HepG2 (cell line): ENCODE data around the gene ZNF341. TPM values are rescaled to one million over a fixed set of nuclear protein-coding genes. Genes with fewer than 3 reads are reported as not detected.

Experiments used
- ATAC-seq: fragments of 200-7000 bp; cut with Tn5 transposase; 3 replicates; pipeline ENCODE4 v1.9.1; 2020; ENCODE audit warnings: mild to moderate bottlenecking, moderate library complexity
- BruUV-seq: library from RNA; stranded (reverse); fragments of 400-500 nt; replicated peaks from 2 replicates; lab custom pipeline; 2021; lab: Mats Ljungman, UMichigan
- CTCF ChIA-PET: fragments of 300-600 bp; formaldehyde crosslinking; extraction: SDS; loops from one replicate; lab custom pipeline; 2021; ENCODE audit warnings: low total read pairs, inconsistent platforms, low intra/inter-chr PET ratio; lab: Yijun Ruan, JAX
- POLR2A ChIA-PET: fragments of 350-600 bp; sonication (Branson Sonifier 250); formaldehyde crosslinking; loops from one replicate; lab custom pipeline; 2020; ENCODE audit warnings: antibody characterized with exemption, inconsistent platforms; lab: Yijun Ruan, JAX
- DNase-seq: peaks from one replicate; pipeline ENCODE4 v3.0.0-alpha.2; 2015; ENCODE audit warnings: low spot score
- FAIRE-seq: peaks from 3 replicates; lab custom pipeline; 2011; peaks lifted over from hg19 to GRCh38; lab: Jason Lieb, UNC
- H2AFZ ChIP-seq: one replicate; pipeline ENCODE4 v1.6.1; 2011; ENCODE audit warnings: low read length, inconsistent platforms
- H3K27ac ChIP-seq: fragments of 300-600 bp; 3 replicates; pipeline ENCODE4 v1.8.0; 2011; ENCODE audit warnings: mixed run types, mild to moderate bottlenecking, mixed read lengths, low read length, inconsistent platforms; ENCODE audit not compliant: insufficient read depth; ENCODE audit errors: extremely low read length
- H3K27me3 ChIP-seq, 2 experiments: fragments of 200-600 bp in 1 of 2; 2 replicates in 1 of 2; 3 replicates in 1 of 2; pipeline versions ENCODE4 v1.6.0 to v1.8.0; 2011; ENCODE audit warnings: low read length in 2 of 2, mild to moderate bottlenecking in 2 of 2, moderate library complexity in 2 of 2, inconsistent platforms in 1 of 2; ENCODE audit not compliant: insufficient read depth in 2 of 2, control insufficient read depth in 1 of 2
- H3K36me3 ChIP-seq, 2 experiments: fragments of 200-600 bp in 1 of 2; replicated peaks in 1 of 2; 2 replicates in 1 of 2; 3 replicates in 1 of 2; pipeline versions ENCODE4 v1.5.1 to v1.8.0; 2011; ENCODE audit warnings: low read length in 2 of 2, inconsistent platforms in 1 of 2; ENCODE audit not compliant: insufficient read depth in 2 of 2, control insufficient read depth in 1 of 2
- H3K4me1 ChIP-seq: 2 replicates; pipeline ENCODE4 v1.5.1; 2012; ENCODE audit warnings: low read length, inconsistent platforms; ENCODE audit not compliant: insufficient read depth
- H3K4me2 ChIP-seq: 2 replicates; pipeline ENCODE4 v1.6.0; 2011; ENCODE audit warnings: low read depth, low read length, inconsistent platforms
- H3K4me3 ChIP-seq, 3 experiments: fragments of 200-600 bp in 1 of 3; sonication (generic), shearing (Covaris generic) in 1 of 3; replicated peaks in 1 of 3; 2 replicates each; pipeline ENCODE4 v1.5.1; 2011 to 2016; ENCODE audit warnings: low read length in 3 of 3, inconsistent platforms in 2 of 3, low read depth in 2 of 3, mild to moderate bottlenecking in 2 of 3, control low read depth in 1 of 3, mixed read lengths in 1 of 3; ENCODE audit not compliant: insufficient read depth in 1 of 3
- H3K79me2 ChIP-seq: one replicate; pipeline ENCODE4 v1.6.1; 2011; ENCODE audit warnings: low read length, inconsistent platforms; ENCODE audit not compliant: insufficient read depth
- H3K9ac ChIP-seq: 2 replicates; pipeline ENCODE4 v1.6.0; 2011; ENCODE audit warnings: mild to moderate bottlenecking, low read depth, low read length, inconsistent platforms; ENCODE audit not compliant: insufficient read depth
- H3K9me3 ChIP-seq: 2 replicates; pipeline ENCODE4 v1.5.1; 2012; ENCODE audit warnings: mild to moderate bottlenecking, low read length
- H4K20me1 ChIP-seq: 2 replicates; pipeline ENCODE4 v1.6.0; 2011; ENCODE audit warnings: inconsistent platforms, mild to moderate bottlenecking, low read length, moderate library complexity; ENCODE audit not compliant: insufficient read depth
- HNRNPH1 ChIP-seq: fragments of 200-400 bp; formaldehyde crosslinking; optimal IDR thresholded peaks from 2 replicates; pipeline ENCODE3; 2017; ENCODE audit warnings: mild to moderate bottlenecking, low read depth, low read length
- SYNCRIP ChIP-seq: fragments of 200-400 bp; formaldehyde crosslinking; IDR thresholded peaks from 2 replicates; pipeline ENCODE4 v1.6.1; 2018; ENCODE audit warnings: mild to moderate bottlenecking, low read depth, low read length; ENCODE audit not compliant: insufficient read depth
- ZFP36L2 ChIP-seq: sonication (generic); formaldehyde crosslinking; IDR thresholded peaks from 2 replicates; pipeline ENCODE4 v1.4.0; 2020; ENCODE audit warnings: missing genetic modification reagents
- ZKSCAN1 ChIP-seq: fragments of 150-350 bp; IDR thresholded peaks from 2 replicates; pipeline ENCODE4 v1.6.1; 2014; ENCODE audit warnings: low read length
- ZNF768 ChIP-seq: sonication (generic); formaldehyde crosslinking; IDR thresholded peaks from 2 replicates; pipeline ENCODE4 v1.4.0; 2020; ENCODE audit warnings: missing genetic modification reagents
- WGBS: methylation state at CpG from one replicate; pipeline ENCODE4 v1.1.6; 2017; ENCODE audit warnings: low lambda C conversion rate; 5-methylcytosine and 5-hydroxymethylcytosine counted together
- in situ Hi-C: cut with HindIII; loops from 2 replicates; pipeline ENCODE4 v1.10.0; 2017; ENCODE audit warnings: low pct_unique_long_range_greater_than_20kb; ENCODE audit not compliant: extremely low pct_ligation_motif_present
- intact Hi-C: fragments of 100-400 bp; cut with micrococcal nuclease; formaldehyde crosslinking; loops from one replicate; pipeline ENCODE4 v1.10.0; 2022; ENCODE audit not compliant: unreplicated experiment
- polyA plus RNA-seq, 8 experiments: library from polyadenylated mRNA; depleted of rRNA in 3 of 8; stranded (reverse) in 7 of 8; unstranded in 1 of 8; fragments of >200 nt; fragmentation: Illumina TruSeq in 4 of 8; extraction: Trizol in 4 of 8; gene quantifications; 2 replicates each; pipeline versions ENCODE4 v1.2.1 to v1.2.3, GENCODE V29; 2011 to 2016; ENCODE audit warnings: low read depth in 4 of 8, missing spikeins in 1 of 8, mixed read lengths in 1 of 8; ENCODE audit not compliant: insufficient read depth in 1 of 8
- total RNA-seq, 5 experiments: library from RNA; depleted of rRNA; stranded (reverse); fragments of >200 nt; fragmentation: Illumina TruSeq; extraction: Trizol; gene quantifications; 2 replicates each; pipeline ENCODE4 v1.2.3, GENCODE V29; 2016; ENCODE audit warnings: low read depth in 1 of 5
- TF ChIP-seq, protein P1 (sequence below): sonication (generic); formaldehyde crosslinking; IDR thresholded peaks from 2 replicates; pipeline ENCODE4 v1.4.0; 2020; ENCODE audit warnings: mild to moderate bottlenecking, missing genetic modification reagents

Gene ZNF341
- total and polyA plus RNA-seq, 2 of the 13 experiments (the other 11 are each of a cell fraction or from before 2014, with no cell fraction given): 1.1 to 2.2 TPM

DNA sequence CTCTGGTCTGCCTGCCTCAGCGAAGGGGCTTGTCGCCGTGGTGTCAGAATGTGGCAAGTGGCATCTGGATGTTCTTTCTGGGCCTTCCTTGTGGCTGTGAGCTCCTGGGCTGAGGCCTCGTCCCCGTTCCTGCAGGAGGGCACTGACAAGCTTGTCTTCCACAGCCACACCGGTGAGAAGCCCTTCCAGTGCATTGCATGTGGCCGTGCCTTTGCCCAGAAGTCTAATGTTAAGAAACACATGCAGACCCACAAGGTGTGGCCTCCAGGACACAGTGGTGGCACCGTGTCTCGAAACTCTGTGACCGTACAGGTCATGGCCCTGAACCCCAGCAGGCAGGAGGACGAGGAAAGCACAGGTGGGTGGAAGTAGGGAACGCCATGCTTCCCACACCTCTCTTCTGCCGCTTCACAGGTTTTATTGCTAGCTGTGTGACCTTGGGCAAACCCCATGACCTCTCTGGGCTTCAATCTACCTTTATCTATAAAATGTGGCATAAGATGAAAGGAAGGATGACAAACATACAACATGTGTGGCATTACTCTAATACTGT, 30.0 kb downstream of the ZNF341 start:
- WGBS: 94% methylated on average over 13 of the region's 13 CpGs
- in situ Hi-C loops: no loop called here
- no peaks in the 10 kb centered on the region for H4K20me1 ChIP-seq
- FAIRE-seq (no peak), DNase-seq (no peak), ATAC-seq (no peak)
- no peak overlapping the region for H2AFZ ChIP-seq
- no peak overlapping the region for H3K4me3 ChIP-seq
- no peaks in the 10 kb centered on the region for H3K27me3 ChIP-seq
- no peak overlapping the region for H3K4me2 ChIP-seq
- CTCF ChIA-PET: no interaction called here
- H3K79me2 ChIP-seq: no peaks in the 10 kb centered on the region
- H3K36me3 ChIP-seq: 0 out of 5 replicates have a peak, but pooled peaks cover 0 to under 1% of the 10 kb centered on the region in 2 experiments
- no peak for TF ChIP-seq ZFP36L2 (CRISPR knock-in tag)
- TF ChIP-seq HNRNPH1: peak; percentile 52
- TF ChIP-seq ZNF768 (CRISPR knock-in tag): peak; percentile 95
- H3K27ac ChIP-seq: no peak overlapping the region
- H3K9me3 ChIP-seq: no peaks in the 10 kb centered on the region
- intact Hi-C loops: no loop called here
- POLR2A ChIA-PET: no interaction called here
- no peaks in the 10 kb centered on the region for H3K4me1 ChIP-seq
- no peak overlapping the region for H3K9ac ChIP-seq
- BruUV-seq: no TSS peak

GRCh38 chr20:33765099-33765498, 33.3 kb downstream of the ZNF341 start:
- no peak overlapping the region for H3K9ac ChIP-seq
- H3K4me1 ChIP-seq: no peaks in the 10 kb centered on the region
- H3K9me3 ChIP-seq: no peaks in the 10 kb centered on the region
- H3K27me3 ChIP-seq: no peaks in the 10 kb centered on the region
- ATAC-seq (no peak), DNase-seq (no peak), FAIRE-seq (no peak)
- no peaks in the 10 kb centered on the region for H4K20me1 ChIP-seq
- BruUV-seq: no TSS peak
- in situ Hi-C loops (no loop called here), intact Hi-C loops (no loop called here)
- WGBS: 94% methylated on average over 2 of the region's 2 CpGs
- H3K79me2 ChIP-seq: no peaks in the 10 kb centered on the region
- no peak overlapping the region for H3K4me2 ChIP-seq
- no peak overlapping the region for H3K4me3 ChIP-seq
- H2AFZ ChIP-seq: no peak overlapping the region
- 0 out of 5 replicates have a peak, but pooled peaks cover 0 to 3% of the 10 kb centered on the region in 2 experiments for H3K36me3 ChIP-seq
- CTCF ChIA-PET: no interaction called here
- POLR2A ChIA-PET: no interaction called here
- TF ChIP-seq ZKSCAN1 (peak; percentile 85; the same call in 1 of the 2 replicates), SYNCRIP (no peak)
- TF ChIP-seq, protein P1, sequence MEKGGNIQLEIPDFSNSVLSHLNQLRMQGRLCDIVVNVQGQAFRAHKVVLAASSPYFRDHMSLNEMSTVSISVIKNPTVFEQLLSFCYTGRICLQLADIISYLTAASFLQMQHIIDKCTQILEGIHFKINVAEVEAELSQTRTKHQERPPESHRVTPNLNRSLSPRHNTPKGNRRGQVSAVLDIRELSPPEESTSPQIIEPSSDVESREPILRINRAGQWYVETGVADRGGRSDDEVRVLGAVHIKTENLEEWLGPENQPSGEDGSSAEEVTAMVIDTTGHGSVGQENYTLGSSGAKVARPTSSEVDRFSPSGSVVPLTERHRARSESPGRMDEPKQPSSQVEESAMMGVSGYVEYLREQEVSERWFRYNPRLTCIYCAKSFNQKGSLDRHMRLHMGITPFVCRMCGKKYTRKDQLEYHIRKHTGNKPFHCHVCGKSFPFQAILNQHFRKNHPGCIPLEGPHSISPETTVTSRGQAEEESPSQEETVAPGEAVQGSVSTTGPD (CRISPR knock-in tag): no peak
- no peak overlapping the region for H3K27ac ChIP-seq
